Stimulated activated naive CD8-positive, alpha-beta T cell treated with anti-CD3 and anti-CD28 coated beads, Interleukin-15, Interleukin-2, amounts not matched to agents 100 ng/mL and 50 ng/mL, for 24 hours (primary cell): ENCODE results near the gene CHRNA1.

Experiments used
- H3K27ac Mint-ChIP-seq: one replicate; pipeline ENCODE4 v1.8.0; 2021; ENCODE audit warnings: mild to moderate bottlenecking, mixed read lengths
- H3K27me3 Mint-ChIP-seq: one replicate; pipeline ENCODE4 v1.8.0; 2021; ENCODE audit warnings: mixed read lengths
- H3K36me3 Mint-ChIP-seq: one replicate; pipeline ENCODE4 v1.8.0; 2021; ENCODE audit warnings: low read depth, mixed read lengths
- H3K4me1 Mint-ChIP-seq: one replicate; pipeline ENCODE4 v1.8.0; 2021; ENCODE audit warnings: low read depth, mixed read lengths
- H3K4me3 Mint-ChIP-seq: one replicate; pipeline ENCODE4 v1.8.0; 2021; ENCODE audit warnings: mild to moderate bottlenecking, mixed read lengths
- H3K9me3 Mint-ChIP-seq: one replicate; pipeline ENCODE4 v1.8.0; 2021; ENCODE audit warnings: mixed read lengths

CHRNA1 gene

DNA sequence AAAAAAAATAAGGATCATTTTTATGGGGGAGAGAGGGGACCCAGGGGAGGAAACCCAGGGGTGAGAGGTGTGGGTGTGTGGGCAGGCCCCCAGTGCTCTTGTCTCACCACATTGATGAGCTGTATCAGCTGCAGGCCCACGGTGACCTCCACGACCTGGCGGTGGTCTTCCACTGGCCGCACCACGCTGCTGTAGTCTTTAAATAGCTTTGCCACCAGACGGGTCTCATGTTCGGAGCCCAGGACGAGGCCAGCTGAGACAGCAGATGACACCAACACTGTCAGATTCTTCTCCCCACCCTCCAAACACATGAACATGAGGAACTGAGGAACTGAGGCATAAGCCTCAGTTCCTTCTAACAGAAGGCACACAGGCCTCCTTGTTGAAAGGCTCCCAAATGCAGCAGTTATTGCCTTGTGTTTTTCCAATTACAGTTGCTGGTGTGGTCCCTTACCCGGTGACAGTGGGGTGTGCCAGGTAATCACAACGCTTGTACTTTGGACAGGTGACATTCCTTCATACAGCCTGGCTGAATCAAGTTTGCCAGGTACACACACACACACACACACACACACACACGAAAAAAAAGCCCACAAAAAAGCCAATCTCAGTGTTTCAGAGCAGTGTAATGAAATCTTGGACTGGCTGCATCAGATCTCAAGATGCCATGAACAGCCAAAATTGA lies 4.7 kb downstream of the CHRNA1 start:
- Mint-ChIP-seq H3K27ac (no peak overlapping the region), H3K9me3 (no peaks in the 10 kb centered on the region), H3K36me3 (no peaks in the 10 kb centered on the region), H3K4me3 (no peak overlapping the region), H3K4me1 (peaks cover 4% of the 10 kb centered on the region), H3K27me3 (peaks cover 7% of the 10 kb centered on the region)

DNA sequence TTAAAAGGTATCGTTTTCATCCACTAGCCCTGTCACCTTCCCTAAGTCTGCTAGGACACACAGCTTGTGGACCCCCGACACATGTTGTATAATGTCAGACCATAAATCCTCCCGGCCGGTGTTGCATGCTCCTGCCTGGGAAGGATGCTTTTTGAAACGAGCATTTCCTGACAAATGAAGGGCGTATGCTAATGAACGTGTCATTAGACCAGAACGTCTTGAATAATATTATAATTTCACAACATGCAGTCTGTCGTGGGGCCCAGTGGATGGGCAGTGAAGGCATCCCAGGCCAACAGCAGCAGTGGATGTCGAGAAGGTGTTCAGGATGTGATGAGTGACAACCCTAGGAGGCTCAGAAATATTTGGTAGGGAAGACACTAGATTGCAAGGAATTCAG lies 7.5 kb downstream of the CHRNA1 start:
- Mint-ChIP-seq H3K36me3 (no peaks in the 10 kb centered on the region), H3K4me3 (no peak overlapping the region), H3K4me1 (peaks cover 24% of the 10 kb centered on the region), H3K27me3 (peaks cover 7% of the 10 kb centered on the region), H3K27ac (no peak overlapping the region), H3K9me3 (no peaks in the 10 kb centered on the region)

GRCh38 chr2:174753038-174753633 lies 11.1 kb downstream of the CHRNA1 start:
- Mint-ChIP-seq H3K4me3 (no peak overlapping the region), H3K36me3 (no peaks in the 10 kb centered on the region), H3K9me3 (no peaks in the 10 kb centered on the region), H3K27me3 (peaks cover 4% of the 10 kb centered on the region), H3K27ac (peak overlapping the region; percentile 88), H3K4me1 (peaks cover 54% of the 10 kb centered on the region)

DNA sequence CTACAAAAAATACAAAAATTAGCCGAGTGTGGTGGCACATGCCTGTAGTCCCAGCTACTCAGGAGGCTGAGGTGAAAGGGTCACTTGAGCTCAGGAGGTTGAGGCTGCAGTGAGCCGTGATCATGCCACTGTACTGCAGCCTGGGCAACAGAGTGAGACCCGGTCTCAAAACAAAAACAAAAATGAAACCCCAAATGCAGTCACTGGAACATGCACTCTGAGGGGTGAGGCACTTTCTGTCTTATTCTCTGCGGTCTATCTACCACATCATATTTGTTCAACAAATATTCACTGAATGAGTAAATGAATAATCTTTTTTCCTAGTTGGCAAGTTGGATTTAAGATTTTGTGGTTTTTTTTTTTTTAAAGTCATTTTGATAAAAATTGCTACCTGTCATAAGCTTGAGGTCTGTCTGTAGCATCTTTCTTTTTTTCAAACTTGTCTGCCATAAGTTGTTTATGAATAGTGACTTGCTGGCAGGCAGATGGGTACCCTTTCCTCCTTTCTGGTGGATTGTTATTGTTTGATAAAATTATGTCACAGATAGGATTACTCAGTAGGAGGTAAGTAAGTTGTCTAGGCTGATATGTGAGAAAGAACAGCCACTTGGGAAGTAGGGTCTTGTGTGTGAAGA lies 11.8 kb downstream of the CHRNA1 start:
- Mint-ChIP-seq H3K4me1 (peaks cover 54% of the 10 kb centered on the region), H3K27ac (peak overlapping the region; percentile 88), H3K9me3 (no peaks in the 10 kb centered on the region)

DNA sequence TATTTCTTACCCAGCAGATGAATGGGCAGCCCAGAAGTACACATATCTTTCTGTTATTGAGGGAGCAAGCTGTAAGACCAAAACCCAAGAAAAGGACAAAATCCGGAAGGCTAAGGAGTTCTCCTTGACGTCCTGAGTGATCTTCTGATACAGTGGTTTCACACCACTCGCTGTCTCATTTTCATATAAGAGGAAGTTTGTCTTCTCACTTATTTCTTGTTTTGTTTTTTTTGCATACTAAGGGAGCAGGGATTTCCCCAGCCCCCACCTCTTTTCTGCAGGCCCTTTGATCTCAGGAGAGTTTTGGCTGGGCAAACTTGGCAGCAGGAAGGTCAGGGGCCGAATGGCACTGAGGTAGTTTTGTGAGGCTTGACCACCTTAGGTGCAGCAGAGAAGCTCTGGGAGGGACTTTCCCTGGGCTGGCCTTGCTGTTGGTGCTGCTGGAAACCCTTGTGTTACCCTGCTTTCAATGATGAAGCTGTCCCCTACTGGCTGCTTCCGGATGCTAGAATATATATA lies 13.3 kb downstream of the CHRNA1 start:
- Mint-ChIP-seq H3K27me3 (no peaks in the 10 kb centered on the region), H3K4me1 (peaks cover 54% of the 10 kb centered on the region), H3K27ac (peak overlapping the region; percentile 67), H3K4me3 (peak overlapping the region; percentile 3), H3K36me3 (no peaks in the 10 kb centered on the region), H3K9me3 (no peaks in the 10 kb centered on the region)

More for the DNA sequence above, 11.8 kb downstream of the CHRNA1 start:
- Mint-ChIP-seq H3K36me3 (no peaks in the 10 kb centered on the region), H3K4me3 (peak overlapping the region; percentile 37), H3K27me3 (no peaks in the 10 kb centered on the region)

- Mint-ChIP-seq H3K27me3 (no peaks in the 10 kb centered on the region), H3K27ac (peak overlapping the region; percentile 66), H3K9me3 (no peaks in the 10 kb centered on the region)
Measured at GRCh38 chr2:174749793-174750192, 14.5 kb downstream of the CHRNA1 start.

GRCh38 chr2:174748948-174749347 lies 15.3 kb downstream of the CHRNA1 start:
- no peaks in the 10 kb centered on the region for H3K9me3 Mint-ChIP-seq
- no peak overlapping the region for H3K4me3 Mint-ChIP-seq
- peaks cover 52% of the 10 kb centered on the region for H3K4me1 Mint-ChIP-seq
- no peak overlapping the region for H3K27ac Mint-ChIP-seq
- no peaks in the 10 kb centered on the region for H3K36me3 Mint-ChIP-seq
- H3K27me3 Mint-ChIP-seq: no peaks in the 10 kb centered on the region

More at GRCh38 chr2:174749793-174750192, 14.5 kb downstream of the CHRNA1 start:
- no peaks in the 10 kb centered on the region for H3K36me3 Mint-ChIP-seq
- no peak overlapping the region for H3K4me3 Mint-ChIP-seq
- peaks cover 54% of the 10 kb centered on the region for H3K4me1 Mint-ChIP-seq

- Mint-ChIP-seq H3K27me3 (no peaks in the 10 kb centered on the region), H3K4me1 (peaks cover 14% of the 10 kb centered on the region), H3K4me3 (no peak overlapping the region), H3K9me3 (no peaks in the 10 kb centered on the region), H3K27ac (no peak overlapping the region), H3K36me3 (no peaks in the 10 kb centered on the region)
Measured at GRCh38 chr2:174745142-174745541, 19.1 kb downstream of the CHRNA1 start.

DNA sequence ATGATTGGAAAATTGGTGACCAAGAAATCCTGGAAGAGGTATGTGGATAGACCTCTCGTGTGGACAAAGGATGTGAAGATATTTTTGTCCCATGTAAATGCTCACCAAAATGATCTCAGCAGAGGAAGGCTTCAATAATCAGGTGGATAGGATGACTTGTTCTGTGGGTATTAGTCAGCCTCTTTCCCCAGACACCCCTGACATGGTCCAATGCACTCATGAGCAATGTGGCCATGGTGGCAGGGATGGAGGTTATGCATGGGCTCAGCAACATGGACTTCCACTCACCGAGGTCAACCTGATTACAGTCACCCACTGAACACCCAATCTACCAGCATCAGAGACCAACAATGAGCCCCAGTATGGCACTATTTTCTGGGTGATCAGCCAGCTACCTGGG lies 20.2 kb downstream of the CHRNA1 start:
- no peaks in the 10 kb centered on the region for H3K9me3 Mint-ChIP-seq
- H3K4me1 Mint-ChIP-seq: peaks cover 3% of the 10 kb centered on the region
- H3K4me3 Mint-ChIP-seq: no peak overlapping the region
- no peak overlapping the region for H3K27ac Mint-ChIP-seq
- no peaks in the 10 kb centered on the region for H3K27me3 Mint-ChIP-seq
- H3K36me3 Mint-ChIP-seq: no peaks in the 10 kb centered on the region

DNA sequence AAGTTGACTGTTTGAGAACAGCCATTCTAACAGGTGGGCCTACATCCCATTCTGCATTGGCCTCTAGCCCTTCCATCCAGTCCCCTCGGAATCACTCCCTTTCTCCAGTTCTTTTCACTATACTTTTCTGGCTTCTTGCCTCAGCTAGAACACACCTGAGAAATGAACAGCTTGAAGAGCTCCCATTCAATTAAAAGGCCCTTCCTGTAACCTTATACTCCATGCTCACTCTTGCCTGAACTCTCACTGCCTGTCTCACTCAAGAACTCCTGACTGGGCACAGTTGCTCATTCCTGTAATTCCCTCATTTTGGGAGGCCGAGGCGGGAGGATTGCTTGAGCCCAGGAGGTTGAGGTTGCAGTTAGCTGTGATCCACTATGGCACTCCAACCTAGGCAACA lies 23.6 kb downstream of the CHRNA1 start:
- no peaks in the 10 kb centered on the region for H3K9me3 Mint-ChIP-seq
- H3K36me3 Mint-ChIP-seq: no peaks in the 10 kb centered on the region
- no peak overlapping the region for H3K4me3 Mint-ChIP-seq
- H3K4me1 Mint-ChIP-seq: no peaks in the 10 kb centered on the region
- no peak overlapping the region for H3K27ac Mint-ChIP-seq
- peaks cover 4% of the 10 kb centered on the region for H3K27me3 Mint-ChIP-seq

DNA sequence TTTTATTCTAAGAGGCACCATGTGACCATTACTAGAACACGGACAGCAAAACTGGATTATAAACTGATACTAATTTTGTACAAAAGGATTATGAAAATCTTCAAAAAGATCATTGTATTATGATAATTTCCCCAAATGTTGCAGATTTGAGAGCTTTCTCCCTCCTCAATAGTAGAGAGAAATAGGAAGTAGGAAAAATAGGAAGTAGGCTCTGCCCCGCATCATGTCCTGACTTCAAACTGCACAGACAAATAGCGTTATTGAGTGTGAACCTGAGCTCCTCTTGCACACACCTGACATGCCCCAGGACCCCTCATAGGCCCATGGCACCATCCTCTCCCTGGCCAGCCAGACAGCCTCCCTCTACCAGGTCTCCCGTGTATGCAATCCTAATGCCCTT lies 25.4 kb downstream of the CHRNA1 start:
- Mint-ChIP-seq H3K4me1 (no peaks in the 10 kb centered on the region), H3K4me3 (no peak overlapping the region), H3K9me3 (no peaks in the 10 kb centered on the region), H3K27ac (no peak overlapping the region), H3K27me3 (peaks cover 4% of the 10 kb centered on the region), H3K36me3 (no peaks in the 10 kb centered on the region)

DNA sequence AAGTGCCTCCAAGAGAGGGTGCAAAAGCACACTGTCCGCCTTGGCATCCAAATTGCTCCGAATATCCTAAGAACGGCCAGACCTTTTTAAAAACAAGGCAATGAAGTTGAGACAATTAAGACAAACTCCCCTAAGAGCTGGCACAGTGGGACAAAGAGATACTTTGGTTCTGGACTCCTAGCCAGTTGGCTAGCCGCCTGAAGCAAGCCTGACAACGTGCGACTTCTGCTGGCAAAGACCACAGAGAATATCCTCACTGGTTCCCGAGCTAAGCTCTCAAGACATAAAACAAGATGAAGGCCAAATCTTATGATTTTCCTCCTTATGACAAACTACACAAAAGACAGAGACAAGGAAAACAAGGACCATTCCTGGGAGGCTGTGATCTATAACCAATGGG lies 32.7 kb downstream of the CHRNA1 start:
- peaks cover 25% of the 10 kb centered on the region for H3K27me3 Mint-ChIP-seq

GRCh38 chr2:174730698-174731018 lies 33.6 kb downstream of the CHRNA1 start:
- H3K27me3 Mint-ChIP-seq: peaks cover 25% of the 10 kb centered on the region
- H3K4me3 Mint-ChIP-seq: peak overlapping the region; percentile 78
- peak overlapping the region; percentile 32 for H3K27ac Mint-ChIP-seq
- no peaks in the 10 kb centered on the region for H3K36me3 Mint-ChIP-seq
- no peaks in the 10 kb centered on the region for H3K9me3 Mint-ChIP-seq
- H3K4me1 Mint-ChIP-seq: peaks cover 21% of the 10 kb centered on the region

More for the DNA sequence above, 32.7 kb downstream of the CHRNA1 start:
- peaks cover 16% of the 10 kb centered on the region for H3K4me1 Mint-ChIP-seq
- no peaks in the 10 kb centered on the region for H3K9me3 Mint-ChIP-seq
- no peak overlapping the region for H3K27ac Mint-ChIP-seq
- H3K4me3 Mint-ChIP-seq: no peak overlapping the region
- H3K36me3 Mint-ChIP-seq: no peaks in the 10 kb centered on the region

- Mint-ChIP-seq H3K27me3 (peaks cover 25% of the 10 kb centered on the region), H3K4me1 (peaks cover 21% of the 10 kb centered on the region)
Measured at GRCh38 chr2:174729797-174730697, 34.2 kb downstream of the CHRNA1 start.

More at GRCh38 chr2:174729797-174730697, 34.2 kb downstream of the CHRNA1 start:
- Mint-ChIP-seq H3K27ac (peak overlapping the region; percentile 32), H3K9me3 (no peaks in the 10 kb centered on the region), H3K4me3 (peak overlapping the region; percentile 78), H3K36me3 (no peaks in the 10 kb centered on the region)
